Testis (tissue), 2 donors: Measurements from ENCODE around the gene NDUFAF3.

Source experiments
- CTCF ChIP-seq, 3 experiments: fragments of 450-650 bp in 2 of 3; fragments of 200-600 bp in 1 of 3; sonication (generic) in 1 of 3; IDR thresholded peaks; one replicate each; pipeline ENCODE4 v1.5.1; 2016 to 2019; ENCODE audit warnings: antibody characterized with exemption in 3 of 3, mild to moderate bottlenecking in 2 of 3, moderate library complexity in 1 of 3
- POLR2A ChIP-seq: fragments of 450-650 bp; IDR thresholded peaks from one replicate; pipeline ENCODE4 v1.6.1; 2017; ENCODE audit warnings: antibody characterized with exemption, mild to moderate bottlenecking, moderate library complexity

GRCh38 chr3:49021213-49021812 is 608 bp upstream of the NDUFAF3 start:
- TF ChIP-seq POLR2A (peak; percentile 99), CTCF (IDR thresholded peaks at IDR 0.05) (no peak)
